ENCODE results near the gene ZDHHC23. TPM values are rescaled to one million over a fixed set of nuclear protein-coding genes. Genes with fewer than 3 reads are reported as not detected.

Gene ZDHHC23, protein sequence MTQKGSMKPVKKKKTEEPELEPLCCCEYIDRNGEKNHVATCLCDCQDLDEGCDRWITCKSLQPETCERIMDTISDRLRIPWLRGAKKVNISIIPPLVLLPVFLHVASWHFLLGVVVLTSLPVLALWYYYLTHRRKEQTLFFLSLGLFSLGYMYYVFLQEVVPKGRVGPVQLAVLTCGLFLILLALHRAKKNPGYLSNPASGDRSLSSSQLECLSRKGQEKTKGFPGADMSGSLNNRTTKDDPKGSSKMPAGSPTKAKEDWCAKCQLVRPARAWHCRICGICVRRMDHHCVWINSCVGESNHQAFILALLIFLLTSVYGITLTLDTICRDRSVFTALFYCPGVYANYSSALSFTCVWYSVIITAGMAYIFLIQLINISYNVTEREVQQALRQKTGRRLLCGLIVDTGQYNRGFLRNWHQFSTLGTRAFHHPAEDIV
- total RNA-seq = 3.2 and 4.0 TPM in 2 replicates

DNA sequence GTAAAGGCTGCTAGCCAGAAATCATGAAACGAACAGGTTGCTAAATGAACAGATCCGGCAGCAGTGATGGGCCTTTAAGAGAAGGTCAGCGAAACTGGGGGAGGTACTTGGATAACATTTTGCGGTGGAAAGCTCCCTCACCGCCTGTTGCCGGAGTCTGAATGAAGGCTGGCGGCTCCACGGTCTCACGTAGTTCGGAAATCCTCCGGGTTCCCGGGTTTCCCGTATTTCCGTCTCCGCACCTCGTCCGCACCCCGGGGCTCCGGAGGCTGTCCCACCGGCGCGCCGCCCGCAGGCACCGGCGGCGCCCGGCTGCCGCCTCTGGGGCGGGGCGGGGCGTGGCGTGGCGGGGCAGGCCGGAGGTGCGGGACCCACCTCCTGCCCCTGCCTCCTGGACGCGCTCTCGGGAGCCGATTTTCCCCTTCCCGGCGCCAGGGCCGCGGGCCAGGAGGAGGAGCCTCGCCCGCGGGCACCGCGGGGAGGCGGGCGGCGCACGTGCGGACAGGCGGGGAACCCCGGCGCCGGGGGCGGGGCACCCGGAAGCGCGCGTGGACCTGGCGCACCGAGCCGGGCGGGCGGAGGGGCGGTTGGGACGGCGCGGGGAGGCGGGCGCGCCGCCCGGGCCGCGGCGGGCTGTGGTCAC is at the start of gene ZDHHC23:
ZDHHC23 (plus strand) TSS at position 642 of the 643 bp plus-strand sequence. CDS start 790 bp downstream, outside the sequence.
- intact Hi-C loops (cut with micrococcal nuclease) = loop anchor here (1.0 to 10.0 kb wide), 5 partner anchors 35 to 1837 kb away; partner anchors contain the start of genes ATP6V1A, CCDC191, NAA50 and QTRT2

DNA sequence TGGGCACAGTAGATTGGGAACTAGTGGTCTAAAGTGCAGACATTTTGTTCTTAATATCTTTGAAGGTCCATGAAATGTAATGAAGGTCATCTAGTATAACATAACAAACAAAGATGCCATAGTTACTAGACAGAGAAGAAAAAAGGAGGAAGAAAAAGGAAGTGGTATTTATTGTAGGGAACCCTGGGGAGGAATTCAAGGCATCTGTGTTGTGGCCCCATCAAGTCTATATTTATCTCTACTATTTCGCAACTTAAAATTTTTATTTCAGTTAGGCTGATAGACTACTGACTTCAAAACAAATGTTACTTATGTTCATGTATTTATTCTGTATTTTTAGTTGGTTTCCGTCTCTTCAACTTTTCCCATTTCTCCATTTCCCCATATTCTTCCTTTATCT is 48.9 kb upstream of the ZDHHC23 start:
- intact Hi-C loops (cut with micrococcal nuclease) = no loop called here

DNA sequence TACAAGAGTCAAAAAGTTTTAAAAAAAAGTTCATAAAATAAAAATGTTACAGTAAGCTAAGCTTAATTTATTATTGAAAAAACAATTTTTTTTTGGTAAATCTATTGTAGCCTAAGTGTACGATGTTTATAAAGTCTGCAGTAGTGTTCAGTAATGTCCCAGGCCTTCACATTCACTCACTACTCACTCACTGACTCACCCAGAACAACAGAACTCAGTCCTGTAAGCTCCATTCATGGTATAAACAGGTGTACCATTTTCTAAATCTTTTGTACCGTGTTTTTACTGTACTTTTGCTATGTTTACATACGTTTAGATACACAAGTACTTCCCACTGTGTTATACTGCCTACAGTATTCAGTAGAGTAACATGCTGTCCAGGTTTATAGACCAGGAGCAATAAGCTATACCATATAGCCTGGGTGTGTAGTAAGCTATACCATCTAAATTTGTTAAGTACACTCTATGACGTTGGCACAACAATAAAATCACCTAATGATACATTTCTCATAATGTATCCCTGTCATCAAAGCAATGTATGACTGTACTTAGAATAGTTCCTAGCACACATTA is 41.2 kb upstream of the ZDHHC23 start:
- intact Hi-C loops (cut with micrococcal nuclease) = no loop called here

DNA sequence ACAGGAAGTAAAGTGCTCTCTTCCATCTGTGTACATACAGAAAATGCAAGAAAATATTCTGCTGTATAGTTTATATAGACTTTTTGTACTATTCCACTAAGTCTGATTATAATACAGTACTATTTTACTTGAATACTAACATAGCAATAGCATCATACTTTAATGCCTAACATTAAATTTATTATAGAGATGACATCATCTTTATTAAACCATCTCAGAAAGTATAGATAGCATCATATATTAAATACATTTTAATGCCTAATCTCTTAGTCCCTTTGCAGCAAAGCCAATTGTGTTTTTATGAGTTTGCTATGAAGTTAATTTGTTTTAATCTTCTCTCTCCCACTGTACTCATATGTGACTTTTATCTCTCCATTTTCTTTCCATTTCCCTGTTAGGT is 39.7 kb upstream of the ZDHHC23 start:
- intact Hi-C loops (cut with micrococcal nuclease) = no loop called here

DNA sequence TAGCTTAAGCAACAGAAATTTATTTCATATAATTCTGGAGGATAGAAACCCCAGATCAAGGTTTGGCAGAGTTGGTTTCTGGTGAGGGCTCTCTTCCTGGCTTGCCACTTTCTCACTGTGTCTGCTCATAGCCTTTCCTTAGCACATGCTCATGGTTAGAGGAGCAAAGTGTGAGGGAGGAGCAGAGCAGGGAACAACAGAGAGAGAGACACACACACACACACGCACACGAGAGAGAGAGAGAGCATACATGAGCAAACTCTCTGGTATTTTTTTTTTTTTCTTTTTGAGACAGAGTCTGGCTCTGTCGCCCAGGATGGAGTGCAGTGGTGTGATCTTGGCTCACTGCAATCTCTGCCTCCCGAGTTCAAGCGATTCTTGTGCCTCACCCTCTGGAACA is 36.8 kb upstream of the ZDHHC23 start:
- intact Hi-C loops (cut with micrococcal nuclease) = loop anchor here (5.0 kb wide), 1 partner anchor 36 kb away; the partner anchor contains the start of gene ZDHHC23

DNA sequence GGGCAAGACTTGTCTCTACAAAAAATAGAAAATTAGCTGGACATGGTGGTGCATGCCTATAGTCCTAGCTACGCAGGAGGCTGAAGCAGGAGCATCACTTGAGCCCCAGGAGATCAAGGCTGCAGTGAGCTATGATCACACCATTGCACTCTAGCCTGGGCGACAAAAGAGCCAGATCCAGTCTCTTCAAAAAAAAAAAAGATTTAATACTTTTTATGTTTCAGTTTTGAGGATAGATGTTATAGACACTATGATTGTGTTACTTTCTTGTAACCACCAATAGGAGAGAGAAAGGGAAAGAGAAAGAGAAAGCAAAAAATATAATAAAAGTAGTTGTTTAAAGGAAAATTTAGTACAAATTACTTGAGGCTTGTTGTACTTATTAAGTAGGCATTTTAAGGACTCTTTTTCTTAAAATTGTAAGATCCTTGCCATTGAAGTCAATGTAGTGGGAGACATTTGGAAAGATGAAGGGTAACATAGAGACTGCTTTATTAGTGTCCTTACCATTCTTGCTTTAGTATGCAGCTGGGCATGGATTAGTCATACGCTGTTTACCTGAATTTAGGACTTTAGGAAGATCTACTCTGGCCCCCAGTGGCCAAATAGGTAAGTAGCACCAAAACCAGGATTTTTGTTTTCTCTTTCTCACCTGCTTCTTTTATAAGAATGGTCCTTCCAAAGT is 35.1 kb upstream of the ZDHHC23 start:
- intact Hi-C loops (cut with micrococcal nuclease) = loop anchor here (1.0 to 5.0 kb wide), 3 partner anchors 35 to 216 kb away; partner anchors contain the start of genes GRAMD1C, USF3 and ZDHHC23

DNA sequence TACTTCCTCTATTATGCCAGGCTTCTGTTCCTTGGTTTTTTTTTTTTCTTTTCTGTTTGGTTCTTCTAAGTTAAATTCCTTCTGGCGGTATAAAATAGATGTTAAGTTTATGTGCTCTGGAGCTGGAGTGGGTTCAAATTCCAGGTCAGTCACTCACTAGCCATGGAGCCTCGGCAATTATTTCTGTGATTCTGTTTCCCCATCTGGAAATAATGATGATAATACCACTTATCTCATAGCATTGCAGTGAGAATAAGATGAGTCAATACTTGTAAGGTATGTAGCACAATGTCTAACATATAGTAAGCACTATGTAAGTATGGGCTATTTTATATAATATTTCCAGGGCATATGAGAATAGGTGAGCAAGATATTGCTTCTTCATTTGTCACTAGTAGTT is 33.2 kb upstream of the ZDHHC23 start:
- intact Hi-C loops (cut with micrococcal nuclease) = loop anchor here (1.0 to 5.0 kb wide), 2 partner anchors 33 to 178 kb away; partner anchors contain the start of gene ZDHHC23

DNA sequence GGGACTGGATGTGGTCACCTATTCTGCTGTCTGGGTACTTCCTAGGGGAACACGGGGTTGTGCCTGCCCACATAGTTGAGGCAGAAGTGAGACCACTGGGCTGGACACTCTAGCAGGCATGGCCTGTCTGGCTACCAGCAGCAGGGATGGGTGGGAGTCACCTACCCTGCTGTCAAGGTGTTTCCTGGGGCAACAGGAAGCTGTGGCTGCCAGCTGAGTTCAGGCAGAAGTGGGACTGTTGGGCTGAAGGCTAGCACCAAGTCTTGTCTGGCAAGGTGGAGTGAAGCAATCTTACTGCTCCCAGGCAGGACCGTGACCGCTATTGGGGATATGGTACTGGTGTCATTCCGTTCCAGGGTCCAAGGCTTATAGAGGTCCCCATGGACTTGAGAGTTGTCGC is 20.3 kb upstream of the ZDHHC23 start:
- intact Hi-C loops (cut with micrococcal nuclease) = no loop called here

DNA sequence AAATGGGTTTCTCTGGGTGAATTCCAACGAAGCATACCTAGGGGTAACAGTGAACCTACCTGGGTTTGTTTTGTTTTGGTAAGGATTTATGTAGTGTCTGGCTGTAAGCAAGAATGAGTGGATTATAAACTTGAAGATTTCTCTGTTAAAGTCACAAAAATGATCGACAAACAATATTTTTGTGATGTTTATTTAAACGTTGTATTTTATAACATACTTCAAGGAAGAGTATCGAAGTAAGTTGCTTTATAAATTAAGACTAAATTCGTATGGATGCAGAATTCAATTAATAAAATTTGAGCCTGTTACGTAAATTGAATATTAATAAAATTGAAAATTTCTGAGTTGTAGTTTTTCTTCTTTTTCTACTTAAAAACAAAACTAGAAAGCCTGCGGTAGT is 982 bp upstream of the ZDHHC23 start:
- intact Hi-C loops (cut with micrococcal nuclease) = loop anchor here (1.0 to 10.0 kb wide), 4 partner anchors 35 to 1838 kb away; partner anchors contain the start of genes CCDC191, QTRT2 and SPICE1

DNA sequence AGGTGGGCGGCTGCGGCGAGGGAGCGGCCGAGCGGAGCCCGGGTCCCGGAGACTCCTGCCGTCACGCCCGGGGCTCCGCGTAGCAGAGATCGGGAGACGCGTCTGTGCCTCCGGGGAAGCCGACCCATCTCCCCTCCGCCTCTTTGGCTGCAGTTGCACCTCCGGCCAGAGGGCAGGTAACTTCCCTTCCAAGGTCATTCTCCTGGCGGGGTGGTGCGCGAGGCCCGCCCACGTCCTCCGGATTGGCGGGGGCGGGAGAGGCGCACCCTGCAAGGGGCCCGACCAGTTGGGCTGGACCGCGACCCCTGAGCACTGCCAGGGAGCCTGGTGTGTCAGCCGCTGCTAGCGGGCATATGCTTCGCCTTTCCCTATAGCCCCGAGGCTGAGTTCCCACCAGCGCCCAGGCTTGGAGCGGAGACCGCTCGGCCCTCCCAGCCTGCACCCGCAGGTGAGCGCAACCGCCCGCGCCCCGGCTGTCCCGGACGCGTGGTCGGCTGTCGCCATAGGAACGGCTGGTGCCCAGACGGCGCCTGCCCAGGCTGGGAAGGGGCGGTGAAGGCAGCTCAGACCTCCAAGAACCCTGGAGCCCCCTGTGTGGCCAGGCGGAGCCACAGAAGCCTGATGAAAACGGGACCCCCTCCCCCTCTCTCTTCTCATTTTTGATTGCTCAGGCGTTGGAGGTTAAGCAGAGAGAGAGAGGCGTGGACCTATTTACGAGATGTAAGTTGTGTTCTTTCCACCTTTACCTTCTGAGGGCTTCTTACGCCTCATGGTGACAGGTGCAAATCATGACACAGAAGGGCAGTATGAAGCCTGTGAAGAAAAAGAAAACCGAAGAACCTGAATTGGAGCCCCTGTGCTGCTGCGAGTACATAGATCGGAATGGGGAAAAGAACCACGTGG is 453 bp downstream of the ZDHHC23 start:
- intact Hi-C loops (cut with micrococcal nuclease) = loop anchor here (2.0 to 10.0 kb wide), 4 partner anchors 36 to 1837 kb away; partner anchors contain the start of genes ATP6V1A, NAA50 and SPICE1

DNA sequence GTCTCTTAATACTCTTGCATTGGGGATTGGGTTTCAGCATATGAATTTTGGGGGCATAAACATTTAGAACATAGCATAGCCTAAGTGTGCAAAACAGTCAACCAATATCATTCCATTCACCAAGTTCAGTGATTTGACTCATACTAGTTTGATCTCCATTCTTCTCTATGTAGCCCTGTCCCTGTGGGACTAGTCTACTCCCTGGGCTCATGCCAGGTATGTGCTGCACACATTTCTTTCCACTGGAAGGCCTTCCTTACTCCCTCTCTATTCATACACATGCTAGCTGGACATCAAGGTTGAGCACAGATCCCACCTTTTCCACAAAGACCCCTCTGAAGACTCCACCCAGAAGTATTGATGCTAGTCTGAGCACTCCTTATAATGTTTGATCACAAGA is 5.1 kb downstream of the ZDHHC23 start:
- intact Hi-C loops (cut with micrococcal nuclease) = no loop called here

DNA sequence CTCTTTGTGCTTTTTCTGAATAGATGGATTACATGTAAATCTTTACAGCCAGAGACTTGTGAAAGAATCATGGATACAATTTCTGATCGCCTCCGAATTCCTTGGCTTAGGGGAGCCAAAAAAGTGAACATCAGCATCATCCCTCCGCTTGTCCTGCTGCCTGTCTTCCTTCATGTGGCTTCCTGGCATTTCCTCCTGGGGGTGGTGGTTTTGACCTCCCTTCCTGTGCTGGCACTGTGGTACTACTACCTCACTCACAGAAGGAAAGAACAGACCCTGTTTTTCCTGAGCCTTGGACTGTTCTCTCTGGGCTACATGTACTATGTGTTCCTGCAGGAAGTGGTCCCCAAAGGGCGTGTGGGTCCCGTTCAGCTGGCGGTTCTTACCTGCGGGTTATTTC is 5.9 kb downstream of the ZDHHC23 start:
- intact Hi-C loops (cut with micrococcal nuclease) = no loop called here

DNA sequence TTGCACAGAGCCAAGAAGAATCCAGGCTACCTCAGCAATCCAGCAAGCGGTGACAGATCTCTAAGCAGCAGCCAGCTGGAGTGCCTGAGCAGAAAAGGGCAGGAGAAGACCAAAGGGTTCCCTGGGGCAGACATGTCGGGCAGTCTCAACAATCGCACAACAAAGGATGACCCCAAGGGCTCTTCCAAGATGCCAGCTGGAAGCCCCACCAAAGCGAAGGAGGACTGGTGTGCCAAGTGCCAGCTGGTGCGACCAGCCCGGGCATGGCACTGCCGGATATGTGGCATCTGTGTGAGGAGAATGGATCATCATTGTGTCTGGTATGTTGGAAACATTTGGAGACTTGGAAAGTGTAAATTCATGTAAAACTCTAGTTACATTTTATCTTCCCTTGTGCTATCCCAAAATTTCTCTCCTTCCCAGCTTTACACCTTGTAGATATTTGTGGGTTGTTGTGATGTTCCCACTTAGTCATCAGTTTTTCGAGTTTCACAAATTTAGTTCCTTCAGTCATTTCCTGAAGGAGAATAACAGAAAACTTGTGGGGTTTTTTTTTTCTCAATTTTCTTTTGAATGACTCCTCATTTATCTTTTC is 6.4 kb downstream of the ZDHHC23 start:
- intact Hi-C loops (cut with micrococcal nuclease) = no loop called here

DNA sequence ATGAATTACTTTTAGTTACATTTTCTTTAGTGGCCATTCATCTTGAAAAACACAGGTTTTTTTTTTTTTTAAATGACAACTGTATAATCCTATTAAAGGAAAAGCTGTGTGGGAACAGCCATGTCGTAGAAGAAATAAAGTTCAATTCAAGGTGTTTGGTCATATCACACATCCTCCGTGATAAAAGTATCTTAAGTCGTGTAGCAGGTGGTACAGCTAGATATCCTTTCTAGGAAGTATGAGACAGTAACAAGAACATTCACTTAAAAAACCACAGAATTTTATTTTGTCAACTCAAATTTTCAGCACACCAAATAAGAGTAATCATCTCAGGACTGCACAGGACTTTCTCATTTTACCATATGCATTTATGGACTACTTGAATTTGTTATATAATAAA is 16.1 kb downstream of the ZDHHC23 start:
- intact Hi-C loops (cut with micrococcal nuclease) = no loop called here

DNA sequence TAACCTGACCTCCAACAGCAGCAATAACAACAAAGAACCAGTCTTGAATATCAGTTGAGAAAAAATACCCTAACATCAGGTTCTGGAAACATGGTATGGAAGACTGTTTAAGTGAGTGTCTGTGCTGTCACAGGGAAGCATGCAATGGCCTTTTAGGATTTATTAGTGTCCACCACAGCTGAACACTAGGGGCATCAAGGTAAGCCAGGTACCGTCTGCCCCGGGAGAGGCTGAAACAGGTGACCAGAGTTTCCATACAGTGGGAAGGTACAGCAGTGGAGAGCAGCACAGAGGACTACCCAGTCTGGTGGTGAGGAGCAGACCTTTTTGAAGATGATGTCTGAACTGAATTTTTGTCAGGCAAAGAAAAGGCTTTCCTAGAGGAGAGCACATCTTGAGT is 18.4 kb downstream of the ZDHHC23 start:
- intact Hi-C loops (cut with micrococcal nuclease) = no loop called here

DNA sequence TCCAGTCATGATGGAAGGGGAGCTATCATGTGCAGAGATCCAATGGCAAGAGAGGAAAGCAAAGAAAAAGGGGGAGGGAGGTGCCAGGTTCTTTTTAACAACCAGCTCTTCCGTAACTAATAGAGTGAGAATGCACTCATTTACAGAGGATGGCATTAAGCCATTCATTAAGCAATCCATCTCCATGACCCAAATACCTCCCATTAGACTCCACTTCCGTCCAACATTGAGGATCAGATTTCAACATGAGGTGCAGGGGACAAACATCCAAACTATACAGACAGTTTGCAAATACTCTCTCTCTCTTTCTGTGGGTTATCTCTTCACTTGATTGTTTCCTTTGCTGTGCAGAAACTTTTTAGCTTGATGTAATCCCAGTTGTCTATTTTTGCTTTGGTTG is 21.2 kb downstream of the ZDHHC23 start:
- intact Hi-C loops (cut with micrococcal nuclease) = no loop called here

DNA sequence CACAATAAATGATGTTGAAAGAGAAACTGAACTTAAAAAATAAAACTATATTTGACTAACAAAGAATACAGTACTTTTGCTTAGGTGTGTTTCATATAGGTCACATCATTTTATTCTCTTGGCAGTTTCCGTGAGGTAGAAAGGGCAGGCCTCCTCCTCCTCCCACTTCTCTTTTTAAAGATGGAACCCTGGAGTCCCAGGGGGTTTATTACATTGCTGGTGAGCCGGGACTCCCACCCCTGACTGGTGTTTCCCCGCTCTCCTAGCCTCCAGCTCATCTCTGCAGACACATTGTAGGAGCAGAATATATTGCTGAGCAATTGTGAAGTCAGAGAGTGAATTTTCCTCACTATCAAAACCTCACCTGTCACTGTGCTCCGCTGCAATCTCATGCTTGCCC is 30.0 kb downstream of the ZDHHC23 start:
- intact Hi-C loops (cut with micrococcal nuclease) = no loop called here

DNA sequence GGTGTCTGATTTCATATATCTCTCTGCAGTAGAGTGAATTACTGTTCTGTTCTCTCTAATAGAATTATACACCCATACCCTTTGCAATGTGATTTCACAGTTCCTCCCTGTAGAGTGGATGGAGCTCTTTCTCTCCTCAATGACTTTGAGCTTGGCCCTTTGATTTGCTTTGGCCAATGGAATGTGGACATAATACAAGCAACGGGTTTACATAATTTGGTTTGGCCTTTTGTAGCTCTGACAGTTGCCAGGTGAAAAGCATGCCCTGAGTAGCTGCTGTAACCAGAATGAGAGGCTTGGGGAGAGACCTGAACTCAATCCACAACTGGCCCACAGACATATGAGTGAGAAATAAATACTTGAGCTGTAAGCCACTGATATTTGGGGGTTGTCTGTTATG is 32.1 kb downstream of the ZDHHC23 start:
- intact Hi-C loops (cut with micrococcal nuclease) = no loop called here

DNA sequence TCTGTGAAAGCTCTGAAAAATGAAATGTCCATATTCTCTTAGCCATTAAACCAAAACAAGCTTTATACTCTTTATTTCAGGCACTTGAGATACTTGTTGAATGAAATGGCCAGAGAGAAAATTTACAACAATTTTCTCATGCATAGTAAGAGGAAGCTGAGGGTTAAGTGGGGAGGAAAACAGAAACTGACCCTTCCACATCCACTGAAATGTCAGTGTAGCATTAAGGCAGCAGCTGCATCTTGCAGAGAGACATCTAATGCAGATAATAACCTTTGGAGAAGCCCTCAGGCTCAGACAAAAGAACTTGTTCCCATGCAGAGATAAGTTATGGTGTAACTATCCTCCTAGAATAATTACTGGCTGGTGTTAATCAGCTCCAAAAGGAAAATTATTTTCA is 34.0 kb downstream of the ZDHHC23 start:
- intact Hi-C loops (cut with micrococcal nuclease) = no loop called here

DNA sequence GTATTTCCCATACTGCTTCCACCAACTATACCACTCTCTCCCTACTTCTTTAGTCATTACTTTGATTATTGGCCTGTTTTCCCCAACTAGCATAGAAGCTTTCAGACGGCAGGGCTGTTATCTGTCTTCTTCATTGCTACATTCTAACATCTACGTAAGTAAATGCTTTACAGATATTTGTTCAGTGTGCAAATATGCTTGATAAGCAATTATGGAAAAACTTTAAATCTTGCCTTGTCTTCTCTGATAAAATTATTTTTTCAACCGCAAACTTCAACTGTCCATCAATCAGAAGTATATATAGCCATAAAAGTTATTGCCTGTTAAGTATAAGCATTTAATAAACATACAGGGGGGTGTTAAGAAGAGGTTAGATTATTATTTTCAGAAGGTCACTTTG is 35.7 kb downstream of the ZDHHC23 start:
- intact Hi-C loops (cut with micrococcal nuclease) = no loop called here
